ENCODE measurements around the gene SLC4A5. TPM values are rescaled to one million over a fixed set of nuclear protein-coding genes. Genes with fewer than 3 reads are reported as not detected.
A peak's percentile ranks its signal among the peaks of the same experiment; 100 is the strongest.

Gene SLC4A5
- total and polyA plus RNA-seq, 10 donors: 0.45 to 9.7 (median 3.1) TPM

DNA sequence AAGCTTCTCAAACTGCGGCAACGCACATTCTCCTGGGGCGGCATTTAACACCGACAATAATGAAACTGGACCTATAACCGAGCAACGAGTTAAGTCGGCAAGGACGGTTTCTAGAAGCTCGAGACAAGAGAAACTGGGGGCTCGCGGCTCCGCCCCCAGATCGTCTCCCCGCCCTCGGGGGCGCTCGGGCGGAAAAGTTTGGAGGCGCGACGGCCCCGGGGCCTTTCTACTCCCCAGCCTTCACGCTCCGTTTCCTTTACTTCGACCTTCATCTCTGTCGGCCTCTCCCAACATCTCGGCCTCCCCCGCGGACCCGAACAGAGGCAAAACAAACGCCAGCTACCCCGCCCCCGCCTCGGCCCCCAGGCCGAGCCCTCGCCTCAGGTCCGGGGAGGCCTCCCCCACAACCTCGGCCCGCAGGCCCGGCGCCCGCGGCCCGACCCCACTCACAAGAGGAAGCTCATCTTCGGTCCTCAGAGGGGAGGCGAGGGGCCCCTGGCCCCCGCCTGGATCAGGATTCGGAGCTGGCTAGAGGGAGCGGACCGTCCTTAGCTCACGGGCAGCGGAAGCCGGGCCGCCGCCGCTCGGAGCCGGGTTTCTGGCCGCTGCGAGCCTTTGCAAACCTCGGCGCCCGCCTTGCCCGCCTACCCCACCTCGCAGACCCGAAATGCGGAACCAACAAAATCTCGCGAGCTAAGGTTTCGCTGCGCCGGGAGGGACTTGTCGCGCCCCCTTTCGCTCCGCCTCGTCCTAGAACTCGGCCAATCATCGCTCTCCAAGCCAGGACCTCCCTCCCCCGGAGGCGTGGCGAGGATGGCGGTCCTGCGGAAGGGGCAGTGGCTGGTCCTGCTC is 164.8 kb downstream of the SLC4A5 start, which contains the start of gene MOB1A:
MOB1A (minus strand) TSS at position 669 of the 852 bp plus-strand sequence; CDS start at position 464, 205 bp downstream.
- intact Hi-C loops (cut with DNase I; ENCODE audit: low total_unique reads): no loop called here
- Histone ChIP-seq H3K27ac (peak within 1 kb of the TSS; percentile 93 to 99 (median 98)), H3K4me3 (peak within 1 kb of the TSS; percentile 62 to 93 (median 79)), H3K9me3 (no peaks in the 10 kb centered on the region), H3K27me3 (replicated peaks in 1 of 7) (no peaks in the 10 kb centered on the region), H3K4me1 (peaks cover 31 to 88% (median 68%) of the 10 kb centered on the region in 6 donors), H3K36me3 (peaks cover 0 to 12% (median 0%) of the 10 kb centered on the region in 6 donors)
- WGBS, 5 donors: 0 to 1% (median 1%) methylated on average over 32 to 84 of the region's 84 CpGs
- peak; percentile 99 for DNase-seq
- TF ChIP-seq POLR2A (IDR thresholded peaks at IDR 0.05) (peak; percentile 72 to 86 (median 75)), POLR2AphosphoS5 (IDR thresholded peaks at IDR 0.05) (peak; percentile 97 to 99 (median 98))
- TF ChIP-seq, protein P1, sequence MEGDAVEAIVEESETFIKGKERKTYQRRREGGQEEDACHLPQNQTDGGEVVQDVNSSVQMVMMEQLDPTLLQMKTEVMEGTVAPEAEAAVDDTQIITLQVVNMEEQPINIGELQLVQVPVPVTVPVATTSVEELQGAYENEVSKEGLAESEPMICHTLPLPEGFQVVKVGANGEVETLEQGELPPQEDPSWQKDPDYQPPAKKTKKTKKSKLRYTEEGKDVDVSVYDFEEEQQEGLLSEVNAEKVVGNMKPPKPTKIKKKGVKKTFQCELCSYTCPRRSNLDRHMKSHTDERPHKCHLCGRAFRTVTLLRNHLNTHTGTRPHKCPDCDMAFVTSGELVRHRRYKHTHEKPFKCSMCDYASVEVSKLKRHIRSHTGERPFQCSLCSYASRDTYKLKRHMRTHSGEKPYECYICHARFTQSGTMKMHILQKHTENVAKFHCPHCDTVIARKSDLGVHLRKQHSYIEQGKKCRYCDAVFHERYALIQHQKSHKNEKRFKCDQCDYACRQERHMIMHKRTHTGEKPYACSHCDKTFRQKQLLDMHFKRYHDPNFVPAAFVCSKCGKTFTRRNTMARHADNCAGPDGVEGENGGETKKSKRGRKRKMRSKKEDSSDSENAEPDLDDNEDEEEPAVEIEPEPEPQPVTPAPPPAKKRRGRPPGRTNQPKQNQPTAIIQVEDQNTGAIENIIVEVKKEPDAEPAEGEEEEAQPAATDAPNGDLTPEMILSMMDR (IDR thresholded peaks at IDR 0.05 in 8 of 11, conservative IDR thresholded peaks at IDR 0.05 in 3 of 11): peak in 5 of 11 experiments; percentile 19 to 65 (median 38)

DNA sequence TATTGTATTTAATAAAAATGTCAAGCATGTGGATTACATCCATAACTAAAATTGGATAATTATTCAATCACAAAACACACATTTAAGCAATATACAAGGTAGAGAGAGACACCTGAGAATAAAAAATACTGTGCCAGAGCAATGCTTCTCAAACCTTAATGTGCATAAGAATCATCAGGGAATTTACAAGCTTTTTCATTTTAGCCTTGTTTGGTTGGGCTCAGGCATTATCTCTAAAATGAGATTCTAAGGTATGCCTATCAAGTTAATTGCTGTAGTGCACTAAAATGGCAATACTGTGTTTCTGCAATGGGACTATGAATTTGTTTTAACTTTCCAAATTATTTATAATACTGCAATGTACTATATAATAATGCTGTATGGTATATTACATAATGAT is 165.5 kb downstream of the SLC4A5 start:
- peak overlapping the region; percentile 62 to 93 (median 79) for H3K4me3 ChIP-seq
- H3K27me3 ChIP-seq (replicated peaks in 1 of 7): no peaks in the 10 kb centered on the region
- peaks cover 31 to 89% (median 73%) of the 10 kb centered on the region in 6 donors for H3K4me1 ChIP-seq
- no peaks in the 10 kb centered on the region for H3K9me3 ChIP-seq
- H3K36me3 ChIP-seq: peaks cover 0 to 14% (median 0%) of the 10 kb centered on the region in 6 donors
- H3K27ac ChIP-seq: peak overlapping the region; percentile 93 to 99 (median 98)
- intact Hi-C loops (cut with DNase I; ENCODE audit: low total_unique reads): no loop called here
- no peak for DNase-seq
- TF ChIP-seq, protein P1 (IDR thresholded peaks at IDR 0.05 in 8 of 11, conservative IDR thresholded peaks at IDR 0.05 in 3 of 11): no peak
- TF ChIP-seq POLR2AphosphoS5 (IDR thresholded peaks at IDR 0.05) (no peak), POLR2A (IDR thresholded peaks at IDR 0.05) (no peak)

DNA sequence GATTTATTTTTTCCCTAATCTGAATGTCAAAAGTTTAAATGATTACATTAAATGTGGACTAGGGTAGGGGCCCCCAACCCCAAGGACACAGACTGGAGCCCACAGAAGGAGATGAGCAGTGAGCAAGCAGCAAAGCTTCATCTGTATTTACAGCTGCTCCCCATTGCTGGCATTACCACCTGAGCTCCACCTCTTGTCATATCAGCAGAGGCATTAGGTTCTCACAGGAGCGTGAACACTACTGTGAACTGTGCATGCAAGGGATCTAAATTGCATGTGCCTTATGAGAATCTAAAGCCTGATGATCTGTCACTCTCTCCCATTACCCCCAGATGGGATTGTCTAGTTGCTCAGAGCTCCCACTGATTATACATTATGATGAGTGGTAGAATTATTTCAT is 168.3 kb downstream of the SLC4A5 start:
- H3K4me3 ChIP-seq: no peak overlapping the region
- 76 to 95% (median 91%) methylated on average over 1 of the region's 1 CpG for WGBS, 5 donors
- H3K27ac ChIP-seq: no peak overlapping the region
- no peaks in the 10 kb centered on the region for H3K9me3 ChIP-seq
- TF ChIP-seq, protein P1 (IDR thresholded peaks at IDR 0.05 in 8 of 11, conservative IDR thresholded peaks at IDR 0.05 in 3 of 11): no peak
- no peak for TF ChIP-seq POLR2A (IDR thresholded peaks at IDR 0.05)
- no peak for TF ChIP-seq POLR2AphosphoS5 (IDR thresholded peaks at IDR 0.05)
- no peaks in the 10 kb centered on the region for H3K27me3 ChIP-seq (replicated peaks in 1 of 7)
- intact Hi-C loops (cut with DNase I; ENCODE audit: low total_unique reads): no loop called here
- peaks cover 37 to 82% (median 63%) of the 10 kb centered on the region in 6 donors for H3K4me1 ChIP-seq
- peaks cover 8 to 42% (median 26%) of the 10 kb centered on the region in 6 donors for H3K36me3 ChIP-seq
- no peak for DNase-seq

DNA sequence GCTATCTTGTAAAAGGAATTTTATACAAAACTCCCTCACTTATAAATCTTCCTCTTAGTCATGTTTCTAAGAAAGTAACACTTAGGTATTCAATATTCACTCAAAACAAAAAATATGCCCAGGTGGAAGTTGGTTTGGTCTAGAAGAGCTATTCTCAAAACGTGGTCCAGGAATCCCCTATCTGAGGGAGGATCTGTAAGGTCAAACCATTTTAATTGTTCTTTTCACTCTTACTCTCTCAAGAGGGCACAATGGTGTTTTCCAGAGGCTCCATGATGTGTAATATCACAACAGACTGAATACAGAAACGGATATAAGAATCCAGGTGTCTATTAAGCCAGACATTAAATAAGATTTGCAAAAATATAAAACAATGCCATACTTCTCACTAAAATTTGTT is 174.5 kb downstream of the SLC4A5 start:
- peaks cover 6 to 58% (median 14%) of the 10 kb centered on the region in 6 donors for H3K4me1 ChIP-seq
- intact Hi-C loops (cut with DNase I; ENCODE audit: low total_unique reads): no loop called here
- no peak for DNase-seq
- peaks cover 12 to 92% (median 86%) of the 10 kb centered on the region in 6 donors for H3K36me3 ChIP-seq
- 43 to 68% (median 58%) methylated on average over 2 of the region's 2 CpGs for WGBS, 5 donors
- TF ChIP-seq POLR2AphosphoS5 (IDR thresholded peaks at IDR 0.05) (no peak), POLR2A (IDR thresholded peaks at IDR 0.05) (no peak)
- TF ChIP-seq, protein P1 (IDR thresholded peaks at IDR 0.05 in 8 of 11, conservative IDR thresholded peaks at IDR 0.05 in 3 of 11): no peak
- H3K27me3 ChIP-seq (replicated peaks in 1 of 7): no peaks in the 10 kb centered on the region
- no peak overlapping the region for H3K4me3 ChIP-seq
- peaks cover 0 to 11% (median 8%) of the 10 kb centered on the region in 8 donors for H3K9me3 ChIP-seq
- no peak overlapping the region for H3K27ac ChIP-seq
